Measurements from ENCODE around the gene PACRG.

Gene PACRG

GRCh38 chr6:163098827-163099479 is 371.2 kb downstream of the PACRG start:
- FAIRE-seq = no peak

GRCh38 chr6:163099621-163100171 is 371.9 kb downstream of the PACRG start:
- no peak for FAIRE-seq

- FAIRE-seq = no peak
Observed at GRCh38 chr6:163100259-163100658, 372.5 kb downstream of the PACRG start.

- FAIRE-seq = no peak
Observed at GRCh38 chr6:163113358-163113962, 385.7 kb downstream of the PACRG start.

GRCh38 chr6:163118941-163119340 is 391.2 kb downstream of the PACRG start:
- FAIRE-seq = no peak

- FAIRE-seq = no peak
Observed at GRCh38 chr6:163120223-163120622, 392.4 kb downstream of the PACRG start.

GRCh38 chr6:163121270-163121669 is 393.5 kb downstream of the PACRG start:
- FAIRE-seq = no peak

- no peak for FAIRE-seq
Observed at GRCh38 chr6:163122365-163122764, 394.6 kb downstream of the PACRG start.

- FAIRE-seq = no peak
Observed at GRCh38 chr6:163123098-163123497, 395.3 kb downstream of the PACRG start.

- FAIRE-seq = no peak
Observed at GRCh38 chr6:163126741-163127140, 399.0 kb downstream of the PACRG start.

GRCh38 chr6:163127587-163127986 is 399.8 kb downstream of the PACRG start:
- FAIRE-seq = no peak

- FAIRE-seq = no peak
Observed at GRCh38 chr6:163128324-163128723, 400.6 kb downstream of the PACRG start.

GRCh38 chr6:163132050-163132750 is 404.4 kb downstream of the PACRG start:
- FAIRE-seq = no peak

- no peak for FAIRE-seq
Observed at GRCh38 chr6:163133017-163133416, 405.2 kb downstream of the PACRG start.

GRCh38 chr6:163133691-163134090 is 405.9 kb downstream of the PACRG start:
- no peak for FAIRE-seq

- no peak for FAIRE-seq
Observed at GRCh38 chr6:163136681-163137397, 409.1 kb downstream of the PACRG start.

GRCh38 chr6:163137398-163137881 is 409.7 kb downstream of the PACRG start:
- FAIRE-seq = no peak

- no peak for FAIRE-seq
Observed at GRCh38 chr6:163146036-163146435, 418.3 kb downstream of the PACRG start.

- no peak for FAIRE-seq
Observed at GRCh38 chr6:163147994-163148393, 420.2 kb downstream of the PACRG start.

- FAIRE-seq = no peak
Observed at GRCh38 chr6:163148451-163149278, 420.9 kb downstream of the PACRG start.

- FAIRE-seq = no peak
Observed at GRCh38 chr6:163149279-163149848, 421.6 kb downstream of the PACRG start.

GRCh38 chr6:163151212-163151611 is 423.4 kb downstream of the PACRG start:
- FAIRE-seq = no peak
